OCI-LY3 (cell line): ENCODE measurements around the gene ATP8A2.

Source experiments
- H2AFZ ChIP-seq: fragments of 200-600, 300-600 bp; shearing (Covaris generic); 2 replicates; pipeline ENCODE4 v1.6.0; 2014; ENCODE audit warnings: antibody characterized with exemption, low read depth, low read length
- H3K27ac ChIP-seq: fragments of 200-600, 300-600 bp; sonication (generic); 2 replicates; pipeline ENCODE4 v1.5.1; 2014; ENCODE audit warnings: mild to moderate bottlenecking, low read length, moderate library complexity, mixed read lengths
- H3K27me3 ChIP-seq: fragments of 200-600, 300-600 bp; sonication (generic); 2 replicates; pipeline ENCODE4 v1.6.1; 2014; ENCODE audit warnings: low read depth, low read length, mixed read lengths
- H3K36me3 ChIP-seq: fragments of 200-600, 300-600 bp; sonication (generic); replicated peaks from 2 replicates; pipeline ENCODE3; 2014; ENCODE audit warnings: low read depth, low read length, mixed read lengths
- H3K4me1 ChIP-seq: fragments of 300-600, 200-600 bp; sonication (generic); 2 replicates; pipeline ENCODE4 v1.6.1; 2014; ENCODE audit warnings: low read length, mixed read lengths
- H3K4me2 ChIP-seq: fragments of 200-600, 300-600 bp; sonication (generic); 2 replicates; pipeline ENCODE4 v1.6.1; 2014; ENCODE audit warnings: low read length, mixed read lengths
- H3K4me3 ChIP-seq: fragments of 300-600, 200-600 bp; sonication (generic); 2 replicates; pipeline ENCODE4 v1.5.1; 2014; ENCODE audit warnings: antibody characterized with exemption, mild to moderate bottlenecking, low read length, moderate library complexity
- H3K79me2 ChIP-seq: fragments of 300-600, 200-600 bp; shearing (Covaris generic); 2 replicates; pipeline ENCODE4 v1.6.1; 2014; ENCODE audit warnings: mild to moderate bottlenecking, low read length, mixed read lengths
- H3K9ac ChIP-seq: fragments of 300-600, 200-600 bp; shearing (Covaris generic); 2 replicates; pipeline ENCODE4 v1.6.0; 2014; ENCODE audit warnings: mild to moderate bottlenecking, low read length, moderate library complexity
- H3K9me3 ChIP-seq: fragments of 200-600, 300-600 bp; shearing (Covaris generic); 2 replicates; pipeline ENCODE4 v1.6.1; 2014; ENCODE audit warnings: low read length, mixed read lengths; ENCODE audit not compliant: insufficient read depth
- H4K20me1 ChIP-seq: fragments of 200-600, 300-600 bp; sonication (generic); 2 replicates; pipeline ENCODE4 v1.6.1; 2016; ENCODE audit warnings: low read length, mixed read lengths; ENCODE audit not compliant: insufficient read depth
- CTCF ChIP-seq: fragments of 200-600, 300-600 bp; sonication (generic); IDR thresholded peaks from 2 replicates; pipeline ENCODE4 v1.5.1; 2014; ENCODE audit warnings: antibody characterized with exemption, low read length, low read depth
- EZH2phosphoT487 ChIP-seq: fragments of 200-600 bp; shearing (Covaris generic); IDR thresholded peaks from 2 replicates; pipeline ENCODE4 v1.6.1; 2018; ENCODE audit warnings: antibody characterized with exemption, mixed run types, low read depth

Gene ATP8A2

GRCh38 chr13:25859528-25859927 lies 487.8 kb downstream of the ATP8A2 start:
- TF ChIP-seq CTCF: no peak
- TF ChIP-seq EZH2phosphoT487: no peak
- Histone ChIP-seq H3K36me3 (no peaks in the 10 kb centered on the region), H3K9me3 (no peaks in the 10 kb centered on the region), H3K79me2 (no peaks in the 10 kb centered on the region), H3K4me1 (no peaks in the 10 kb centered on the region), H2AFZ (no peak overlapping the region), H3K9ac (no peak overlapping the region), H3K4me2 (no peak overlapping the region), H4K20me1 (no peaks in the 10 kb centered on the region), H3K27ac (no peak overlapping the region), H3K4me3 (no peak overlapping the region), H3K27me3 (no peaks in the 10 kb centered on the region)

GRCh38 chr13:25860265-25860664 lies 488.5 kb downstream of the ATP8A2 start:
- H3K27ac ChIP-seq: no peak overlapping the region
- no peak overlapping the region for H2AFZ ChIP-seq
- peaks cover 4% of the 10 kb centered on the region for H3K4me1 ChIP-seq
- H3K79me2 ChIP-seq: no peaks in the 10 kb centered on the region
- TF ChIP-seq EZH2phosphoT487: no peak
- no peak for TF ChIP-seq CTCF
- no peaks in the 10 kb centered on the region for H3K27me3 ChIP-seq
- H3K4me2 ChIP-seq: no peak overlapping the region
- H4K20me1 ChIP-seq: no peaks in the 10 kb centered on the region
- no peaks in the 10 kb centered on the region for H3K9me3 ChIP-seq
- no peak overlapping the region for H3K4me3 ChIP-seq
- H3K36me3 ChIP-seq: no peaks in the 10 kb centered on the region
- H3K9ac ChIP-seq: no peak overlapping the region

GRCh38 chr13:25860862-25861261 lies 489.1 kb downstream of the ATP8A2 start:
- Histone ChIP-seq H3K27me3 (no peaks in the 10 kb centered on the region), H3K9ac (no peak overlapping the region), H3K4me3 (no peak overlapping the region), H3K27ac (no peak overlapping the region), H4K20me1 (no peaks in the 10 kb centered on the region), H3K4me2 (no peak overlapping the region), H3K9me3 (no peaks in the 10 kb centered on the region), H3K4me1 (peaks cover 4% of the 10 kb centered on the region), H3K79me2 (no peaks in the 10 kb centered on the region), H2AFZ (no peak overlapping the region), H3K36me3 (no peaks in the 10 kb centered on the region)
- TF ChIP-seq EZH2phosphoT487 (no peak), CTCF (no peak)

GRCh38 chr13:25862156-25862555 lies 490.4 kb downstream of the ATP8A2 start:
- Histone ChIP-seq H3K27me3 (no peaks in the 10 kb centered on the region; the same call in 1 of the 2 replicates), H3K9ac (no peak overlapping the region), H3K4me1 (peaks cover 4% of the 10 kb centered on the region), H3K4me2 (no peak overlapping the region), H2AFZ (no peak overlapping the region), H3K36me3 (no peaks in the 10 kb centered on the region), H3K9me3 (no peaks in the 10 kb centered on the region), H3K4me3 (no peak overlapping the region), H3K27ac (no peak overlapping the region), H4K20me1 (no peaks in the 10 kb centered on the region), H3K79me2 (no peaks in the 10 kb centered on the region)
- TF ChIP-seq EZH2phosphoT487: no peak
- no peak for TF ChIP-seq CTCF
